Measurements from ENCODE around the gene OR10A3.
"Not testable (repeated sequence)": the region's sequence is repeated elsewhere in the genome, so short reads cannot be mapped to it uniquely, and the experiment has no call there.

OR10A3 gene, protein sequence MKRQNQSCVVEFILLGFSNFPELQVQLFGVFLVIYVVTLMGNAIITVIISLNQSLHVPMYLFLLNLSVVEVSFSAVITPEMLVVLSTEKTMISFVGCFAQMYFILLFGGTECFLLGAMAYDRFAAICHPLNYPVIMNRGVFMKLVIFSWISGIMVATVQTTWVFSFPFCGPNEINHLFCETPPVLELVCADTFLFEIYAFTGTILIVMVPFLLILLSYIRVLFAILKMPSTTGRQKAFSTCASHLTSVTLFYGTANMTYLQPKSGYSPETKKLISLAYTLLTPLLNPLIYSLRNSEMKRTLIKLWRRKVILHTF

DNA sequence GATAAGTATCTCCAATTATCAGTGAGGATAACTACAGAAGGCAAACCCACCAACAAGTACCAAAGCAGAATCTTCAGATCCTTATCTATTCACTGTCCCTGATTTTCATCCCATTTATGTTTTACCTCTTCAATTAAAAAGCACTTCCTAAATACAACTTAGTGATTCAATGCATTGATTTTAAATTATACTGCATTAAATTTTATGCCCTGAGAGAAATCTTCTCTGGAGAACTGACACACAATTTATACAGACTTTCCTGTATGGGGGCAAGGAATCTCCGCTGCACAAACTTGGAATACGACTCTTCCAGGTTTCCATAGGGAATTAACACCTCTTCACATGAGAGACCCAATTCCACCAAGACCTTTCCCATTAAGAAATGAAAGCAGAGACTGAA, at the start of gene OR10A3:
Gene OR10A3 (minus strand): TSS at position 101 of the 400 bp plus-strand sequence. CDS start 2,188 bp downstream, outside the sequence.
- no peak for DNase-seq

DNA sequence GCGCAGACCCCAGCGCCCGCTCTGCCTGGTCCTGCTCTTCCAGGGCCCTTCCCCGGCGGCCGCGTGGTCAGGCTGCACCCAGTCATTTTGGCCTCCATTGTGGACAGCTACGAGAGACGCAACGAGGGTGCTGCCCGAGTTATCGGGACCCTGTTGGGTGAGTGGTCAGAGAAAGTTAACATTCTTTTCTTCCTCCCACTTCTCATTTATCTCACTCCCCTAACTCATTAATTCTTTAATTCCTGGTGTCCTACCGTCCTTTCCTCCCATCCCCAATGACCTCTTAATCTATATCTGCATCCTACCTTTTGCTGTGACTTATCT, 46.0 kb upstream of the OR10A3 start:
- DNase-seq = not testable (repeated sequence)

DNA sequence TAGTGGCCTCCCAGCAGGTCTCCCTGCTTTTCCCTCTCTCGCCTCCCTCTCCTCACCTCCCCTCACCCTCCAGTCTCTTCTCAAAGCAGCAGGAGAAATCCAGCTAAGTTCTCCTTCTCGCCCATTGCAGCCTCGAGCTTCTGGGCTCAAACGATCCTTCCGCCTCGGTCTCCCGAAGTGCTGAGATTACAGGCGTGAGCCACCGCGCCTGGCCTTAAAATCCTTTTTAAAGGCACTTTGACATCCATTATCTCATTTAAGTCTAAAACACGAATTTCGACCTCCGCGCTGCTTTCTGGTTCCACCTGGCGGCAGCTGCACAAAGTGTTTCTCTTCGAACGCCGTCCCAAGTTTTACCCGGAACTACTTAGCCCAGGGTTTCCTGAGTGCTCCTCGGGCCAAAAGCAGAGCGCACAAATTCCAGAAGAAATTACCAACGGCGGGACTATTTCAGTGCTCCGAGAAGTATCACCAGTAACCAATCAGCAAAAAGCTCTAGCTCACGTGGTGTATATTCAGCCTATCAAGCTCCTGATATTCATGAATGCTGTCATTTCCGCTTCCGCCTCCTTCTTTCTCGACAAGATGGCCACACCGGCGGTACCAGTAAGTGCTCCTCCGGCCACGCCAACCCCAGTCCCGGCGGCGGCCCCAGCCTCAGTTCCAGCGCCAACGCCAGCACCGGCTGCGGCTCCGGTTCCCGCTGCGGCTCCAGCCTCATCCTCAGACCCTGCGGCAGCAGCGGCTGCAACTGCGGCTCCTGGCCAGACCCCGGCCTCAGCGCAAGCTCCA, 45.5 kb upstream of the OR10A3 start, which contains the start of gene EIF3F:
Gene EIF3F (plus strand): TSS at position 570 of the 792 bp plus-strand sequence. CDS start 16 bp downstream, at position 586.
- peak; percentile 89 for DNase-seq

DNA sequence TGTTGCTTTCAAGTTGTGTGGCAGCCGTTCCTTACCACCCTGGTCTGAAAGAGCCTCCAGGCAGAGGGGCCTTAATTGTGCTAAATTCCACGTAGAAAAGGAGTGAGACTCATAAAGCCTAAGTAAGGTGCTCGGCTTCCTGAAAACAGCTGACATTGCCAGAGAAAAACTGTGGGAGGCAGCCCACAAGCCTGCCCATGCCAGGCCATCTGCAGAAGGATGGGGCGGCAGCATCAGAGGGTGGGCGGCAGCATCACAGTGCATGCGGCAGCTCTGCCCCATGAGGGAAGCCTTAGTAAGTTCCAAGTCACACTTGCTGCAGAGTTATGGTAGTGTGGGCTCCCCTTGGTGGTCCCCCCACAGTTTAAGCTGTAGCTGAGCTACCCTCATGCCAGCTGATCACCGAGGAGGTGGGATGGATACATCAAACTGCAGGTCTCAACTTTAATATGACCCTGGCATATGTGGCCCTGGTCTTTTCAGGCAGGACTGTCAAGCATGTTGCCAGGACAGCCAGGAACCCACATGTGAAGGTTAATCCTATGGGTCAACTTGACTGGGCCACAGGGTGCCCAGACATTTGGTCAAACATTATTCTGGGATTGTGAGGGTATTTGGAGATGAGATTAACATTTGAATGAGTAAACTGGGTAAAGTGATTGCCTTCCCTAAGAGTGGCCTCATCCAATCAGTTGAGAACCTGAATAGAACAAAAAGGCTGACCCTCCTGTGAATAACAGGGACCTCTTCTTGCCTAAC, 42.5 kb upstream of the OR10A3 start:
- DNase-seq = no peak

DNA sequence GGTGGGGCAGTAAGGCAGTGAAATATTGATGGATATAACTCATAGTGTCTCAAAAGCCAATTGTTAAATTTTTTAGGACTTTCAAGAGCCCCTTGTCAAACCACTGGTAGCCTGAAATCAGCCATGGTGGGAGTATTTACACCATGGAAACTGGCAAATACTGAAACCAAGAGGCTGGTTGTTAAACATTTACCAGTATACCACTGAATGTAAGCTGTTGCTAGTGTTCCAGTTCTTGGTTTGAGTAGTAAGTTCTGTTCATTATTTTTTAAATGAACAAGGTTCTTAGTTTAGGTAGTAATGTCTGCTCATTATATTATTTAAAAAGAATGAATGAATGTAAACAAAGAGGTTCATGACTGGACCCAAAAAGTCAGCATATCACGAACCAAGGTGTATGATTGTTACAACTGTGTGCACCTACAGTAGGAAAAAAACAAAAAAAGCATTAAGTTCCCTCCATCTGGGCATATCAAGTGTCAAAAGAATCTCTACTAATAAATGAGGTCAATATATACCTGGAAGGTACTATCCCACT, 41.1 kb upstream of the OR10A3 start:
- no peak for DNase-seq

DNA sequence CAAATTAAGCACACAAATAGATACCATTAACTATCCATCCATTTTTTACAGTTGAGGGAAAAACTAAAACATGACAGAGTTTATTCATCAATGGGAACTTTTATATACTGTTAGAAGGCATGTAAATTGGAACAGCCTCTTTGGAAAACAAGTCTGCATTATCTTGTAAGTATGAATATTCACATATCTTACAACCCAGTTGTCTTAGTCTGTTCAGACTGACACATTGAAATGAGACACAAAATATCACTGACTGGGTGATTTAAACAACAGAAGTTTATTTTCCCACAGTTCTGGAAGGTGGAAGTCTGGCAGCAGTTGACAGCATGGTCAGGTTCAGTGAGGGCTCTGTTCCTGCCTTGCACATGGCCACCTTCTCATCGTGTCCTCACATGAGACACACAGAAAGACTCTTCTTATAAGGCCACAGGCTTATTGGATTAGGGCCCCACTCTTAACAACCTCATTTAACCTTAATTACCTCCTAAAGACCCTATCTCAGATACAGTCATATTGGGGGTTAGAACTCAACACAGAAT, 40.2 kb upstream of the OR10A3 start:
- DNase-seq = no peak

DNA sequence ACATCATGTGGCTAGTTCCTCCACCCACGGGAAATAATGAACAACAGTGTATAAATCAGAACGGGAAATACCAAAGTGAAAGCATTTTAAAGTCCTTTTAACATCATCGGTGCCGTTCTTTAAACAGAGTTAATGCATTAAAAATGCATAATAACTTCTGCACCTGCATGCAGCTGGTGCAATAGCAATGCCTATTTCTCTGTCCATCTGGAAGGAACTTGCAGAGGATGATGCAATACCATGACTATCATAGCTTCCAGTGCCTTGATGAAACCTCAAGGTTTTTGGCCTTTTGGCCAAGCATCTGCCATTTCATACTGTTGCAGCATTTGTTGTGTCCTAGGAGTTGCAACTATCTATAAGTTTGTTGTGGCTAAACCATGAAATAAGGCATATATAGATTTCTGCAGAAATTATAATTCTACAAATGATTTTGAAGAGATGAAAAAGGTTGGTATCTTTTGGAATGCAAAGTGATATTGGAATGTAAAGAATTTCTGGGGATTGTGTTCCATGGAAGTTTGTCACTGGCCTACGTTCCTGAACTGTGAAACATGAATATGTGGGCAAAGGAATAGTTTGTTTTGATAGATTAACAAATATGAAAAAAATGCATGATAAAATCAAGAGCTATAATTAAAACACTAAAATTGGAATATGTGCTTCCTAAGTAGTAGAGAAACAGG, 35.9 kb upstream of the OR10A3 start:
- no peak for DNase-seq

DNA sequence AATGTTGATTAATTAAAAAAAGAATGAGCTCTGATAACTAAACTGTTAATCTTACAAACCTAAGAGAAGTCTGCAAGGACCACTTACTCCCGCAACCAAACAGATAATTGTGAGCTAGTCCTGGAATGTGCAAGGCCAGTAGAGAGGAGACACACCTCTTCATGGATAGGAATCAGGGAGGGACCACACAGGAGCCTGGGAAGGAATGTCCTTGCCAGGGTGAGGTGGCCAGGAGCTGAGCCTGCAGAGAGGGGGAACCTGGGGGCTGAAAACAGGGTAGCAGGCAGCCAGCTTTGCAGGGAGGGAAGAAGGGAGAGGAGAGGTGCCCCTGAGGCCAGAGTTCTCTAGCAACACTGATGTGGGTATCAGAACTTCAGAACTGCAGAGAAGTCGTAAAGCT, 33.2 kb upstream of the OR10A3 start:
- no peak for DNase-seq

DNA sequence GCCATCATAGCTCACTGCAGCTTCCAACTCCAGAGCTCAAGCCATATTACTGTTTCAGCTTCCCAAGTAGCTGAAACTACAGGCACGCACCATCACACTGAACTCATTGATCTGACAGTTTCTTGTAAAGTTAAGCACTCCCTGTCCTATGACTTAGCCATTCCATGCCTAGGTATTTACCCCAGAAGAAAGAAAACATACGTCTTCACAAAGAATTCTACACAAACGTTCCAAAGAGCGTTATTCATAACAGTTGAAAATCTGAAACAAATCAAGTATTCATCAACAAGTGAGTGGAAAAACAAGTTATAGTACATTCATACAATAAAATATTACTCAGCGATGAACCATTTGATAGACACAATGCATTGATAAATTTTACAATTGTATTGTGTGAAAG, 31.5 kb upstream of the OR10A3 start:
- DNase-seq = no peak

DNA sequence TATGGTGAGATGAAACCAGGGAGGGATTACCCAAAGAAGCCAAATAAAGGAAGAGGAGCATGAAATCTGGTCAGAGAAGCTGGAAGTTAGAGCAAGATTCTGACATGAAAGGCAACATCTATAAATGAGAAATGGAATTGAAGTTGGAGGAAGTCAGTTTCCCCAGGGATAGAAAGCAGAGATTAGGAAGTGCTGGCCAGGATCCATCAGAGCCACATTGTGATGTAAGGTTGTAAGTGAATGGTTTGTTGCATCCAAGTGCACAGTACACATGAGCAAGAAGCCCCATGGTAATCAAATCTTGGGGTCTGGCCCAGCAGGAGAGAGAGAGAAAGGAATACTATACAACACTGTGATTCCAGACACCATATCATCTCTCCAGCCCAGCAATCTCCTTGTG, 30.3 kb upstream of the OR10A3 start:
- no peak for DNase-seq

DNA sequence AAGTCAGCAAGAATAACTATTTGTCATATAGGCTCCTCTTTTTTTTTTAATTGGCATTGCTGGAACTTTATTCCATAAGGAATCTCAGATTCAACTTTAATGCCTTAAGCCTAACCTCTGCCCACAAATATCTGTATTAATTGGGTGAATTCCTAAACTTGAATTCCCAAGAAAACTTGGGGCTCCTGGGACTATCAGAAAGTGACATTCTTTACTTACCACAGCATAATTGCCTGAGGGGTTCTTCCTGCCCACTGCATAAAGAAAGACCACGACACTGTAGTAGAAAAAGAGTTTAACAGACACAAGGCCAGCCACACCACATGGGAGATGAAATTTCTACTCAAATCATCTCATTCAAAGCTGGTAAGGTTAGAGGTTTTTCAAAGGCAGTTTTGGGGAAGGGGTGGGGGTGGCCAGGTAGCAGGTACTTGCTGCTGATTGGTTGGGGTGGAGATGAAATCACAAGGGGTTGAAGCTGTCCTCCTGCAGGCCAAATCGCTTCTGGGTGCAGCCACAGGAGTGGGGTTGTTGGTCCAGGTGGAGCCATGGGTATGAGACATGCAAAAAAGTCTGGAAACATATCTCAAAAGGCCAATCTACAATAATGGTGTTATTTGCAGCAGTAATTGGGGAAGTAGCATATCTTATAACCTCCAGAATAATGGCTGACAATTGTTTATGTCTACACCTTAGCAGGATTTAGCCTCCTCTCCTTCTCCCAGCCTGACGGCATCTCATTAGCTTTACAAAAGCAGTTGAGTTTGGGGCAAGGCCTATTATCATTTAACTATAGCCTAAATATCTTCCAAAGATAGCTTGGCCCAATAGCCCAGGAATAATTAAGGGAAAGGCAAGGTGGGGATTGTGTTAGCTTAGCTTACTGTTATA, 28.5 kb upstream of the OR10A3 start:
- DNase-seq = no peak

DNA sequence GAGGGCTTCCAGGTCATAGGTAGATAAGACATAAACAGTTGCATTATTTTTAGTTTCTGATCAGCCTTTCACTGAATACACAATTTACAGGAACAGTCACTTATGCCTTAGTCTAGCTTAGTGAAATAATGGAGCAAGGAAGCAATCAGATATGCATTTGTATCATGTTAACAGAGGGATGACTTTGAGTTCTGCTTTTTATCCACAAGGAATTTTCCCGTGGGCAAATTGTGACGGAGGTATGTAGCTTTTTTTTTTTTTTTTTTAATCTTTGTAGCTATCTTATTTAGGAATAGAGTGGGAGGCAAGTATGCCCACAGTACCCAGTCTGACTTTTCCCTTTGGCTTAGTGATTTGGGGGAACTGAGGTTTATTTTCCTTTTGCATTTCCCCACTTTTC, 27.2 kb upstream of the OR10A3 start:
- no peak for DNase-seq

DNA sequence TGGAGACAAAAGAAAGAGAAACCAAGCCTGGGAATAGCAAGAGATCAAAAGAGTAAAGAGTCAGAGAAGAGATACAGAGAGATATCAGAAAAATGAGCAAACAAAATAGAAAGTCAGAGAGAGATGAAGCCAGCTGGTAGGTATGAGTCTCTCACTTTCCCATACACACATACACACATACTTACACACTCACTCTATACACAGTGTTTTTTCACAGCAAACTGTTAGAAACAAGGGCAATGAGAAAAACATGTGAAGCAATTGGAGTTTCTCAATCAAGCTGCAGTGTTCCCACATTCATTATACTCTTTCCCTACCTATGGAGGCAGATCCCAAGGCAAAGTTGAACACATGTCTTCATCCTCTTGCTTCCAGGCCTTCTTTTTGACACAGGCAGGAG, 26.3 kb upstream of the OR10A3 start:
- no peak for DNase-seq

DNA sequence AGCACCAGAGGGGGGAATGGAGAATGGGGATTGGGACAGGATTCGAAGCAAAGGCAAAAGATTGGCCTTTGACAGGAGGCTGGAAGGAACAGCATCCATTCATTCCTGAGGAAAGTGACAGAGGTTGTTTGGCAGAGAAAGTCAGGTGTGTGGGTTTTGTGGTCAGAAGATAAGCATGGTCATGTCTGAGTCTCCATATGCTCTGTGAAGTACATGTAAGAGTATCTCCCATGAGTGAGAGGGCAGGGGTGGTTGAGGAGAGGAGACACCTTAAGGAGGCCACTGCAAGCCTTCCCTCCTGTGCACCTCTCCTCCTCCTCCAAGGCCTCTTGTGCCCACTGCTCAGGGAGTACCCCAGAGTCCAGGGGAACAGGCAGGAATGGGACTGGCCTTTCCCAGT, 25.6 kb upstream of the OR10A3 start:
- no peak for DNase-seq

DNA sequence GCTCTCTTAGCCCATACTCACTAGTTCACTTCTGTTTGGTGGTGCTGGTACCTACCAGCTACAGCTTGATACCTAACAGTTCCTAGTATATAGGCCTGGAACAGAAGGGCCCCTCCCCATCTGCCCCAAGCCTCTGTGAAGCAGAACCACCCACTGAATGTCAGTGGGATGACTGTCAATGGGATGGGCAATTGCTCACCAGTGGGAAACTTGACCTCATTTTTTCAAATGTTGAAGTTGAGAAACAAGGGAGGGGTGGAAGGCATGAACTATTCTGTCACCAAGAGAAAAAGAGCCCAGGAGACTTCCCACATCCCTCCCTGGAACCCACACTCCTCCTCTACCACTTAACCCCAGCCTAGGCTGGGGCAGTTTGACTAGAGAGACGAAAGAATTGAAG, 23.9 kb upstream of the OR10A3 start, which contains the start of gene NLRP10:
Gene NLRP10 (minus strand): TSS at position 62 of the 400 bp plus-strand sequence. CDS start 1,952 bp downstream, outside the sequence.
- no peak for DNase-seq

DNA sequence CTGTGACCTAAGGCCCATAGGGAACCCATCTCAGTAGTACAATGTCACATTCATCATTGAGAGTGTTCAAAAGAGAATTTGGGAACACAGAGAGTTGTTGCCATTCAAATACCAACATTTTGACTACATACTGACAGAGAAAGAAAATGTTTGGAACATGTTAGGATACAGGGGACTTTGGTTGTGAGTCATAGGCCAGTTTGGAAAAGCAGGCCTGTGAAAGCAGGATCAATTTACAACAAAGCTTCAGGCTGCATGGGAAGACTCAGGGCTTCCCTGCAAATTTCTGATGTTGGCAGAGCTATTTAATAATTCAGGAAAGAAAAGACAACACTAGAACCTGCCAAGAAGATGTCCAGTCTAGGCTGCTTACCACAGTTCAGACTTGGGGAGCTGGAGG, 23.4 kb upstream of the OR10A3 start:
- DNase-seq = no peak

DNA sequence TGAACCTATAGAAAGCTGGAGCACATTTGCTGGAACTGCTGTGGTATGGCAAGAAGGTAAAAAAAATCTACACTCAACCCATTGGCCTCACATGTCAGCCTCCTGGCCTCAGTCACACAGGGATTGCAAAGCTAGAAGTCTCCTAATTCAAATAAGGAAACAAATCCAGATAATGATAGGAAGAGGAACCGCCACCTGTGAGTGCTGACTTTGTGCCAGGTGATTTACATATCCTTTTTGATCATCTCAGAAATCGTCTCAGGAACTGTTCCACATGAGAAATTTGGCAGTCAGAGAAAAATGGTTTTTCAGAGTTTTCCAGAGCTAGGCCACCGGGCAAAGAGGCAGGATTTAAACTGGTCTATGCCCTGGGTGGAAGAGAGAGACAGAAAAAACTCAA, 22.8 kb upstream of the OR10A3 start:
- no peak for DNase-seq

DNA sequence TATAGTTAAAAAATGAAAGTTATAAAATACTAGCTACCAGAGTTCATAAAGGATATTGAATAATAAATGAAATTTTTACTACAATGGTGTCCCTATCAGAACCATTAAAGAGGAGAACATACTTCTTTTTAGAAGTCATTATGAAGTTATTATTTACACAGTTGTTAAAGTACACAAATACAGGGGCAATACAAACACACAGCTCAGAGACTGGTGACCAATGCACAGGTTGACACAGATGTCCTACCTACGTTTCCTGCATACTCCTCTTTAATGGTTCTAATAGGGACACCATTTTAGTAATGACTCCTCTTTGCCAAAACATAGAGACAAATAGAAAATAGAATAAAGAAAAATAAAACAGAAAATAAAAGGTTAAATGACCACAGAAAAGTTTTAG, 13.7 kb upstream of the OR10A3 start:
- DNase-seq = no peak

DNA sequence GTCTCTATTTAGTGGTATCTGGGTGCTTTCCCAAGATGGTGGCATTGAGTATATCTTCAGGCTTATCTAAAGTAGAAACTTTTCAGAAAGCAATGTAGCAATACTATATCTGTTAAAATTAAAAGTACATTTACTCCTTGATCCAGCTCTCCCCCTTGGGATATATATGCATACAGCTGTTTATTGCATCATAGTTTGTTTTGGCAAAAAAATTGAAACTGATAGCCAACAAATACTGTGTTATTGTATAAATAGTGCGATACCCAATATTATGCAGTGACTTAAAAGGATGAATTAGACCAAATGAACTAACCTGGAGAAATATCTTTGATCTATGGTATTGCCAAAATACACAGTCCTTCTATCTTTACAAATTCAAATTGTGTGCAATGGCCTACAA, 8.4 kb upstream of the OR10A3 start:
- no peak for DNase-seq

DNA sequence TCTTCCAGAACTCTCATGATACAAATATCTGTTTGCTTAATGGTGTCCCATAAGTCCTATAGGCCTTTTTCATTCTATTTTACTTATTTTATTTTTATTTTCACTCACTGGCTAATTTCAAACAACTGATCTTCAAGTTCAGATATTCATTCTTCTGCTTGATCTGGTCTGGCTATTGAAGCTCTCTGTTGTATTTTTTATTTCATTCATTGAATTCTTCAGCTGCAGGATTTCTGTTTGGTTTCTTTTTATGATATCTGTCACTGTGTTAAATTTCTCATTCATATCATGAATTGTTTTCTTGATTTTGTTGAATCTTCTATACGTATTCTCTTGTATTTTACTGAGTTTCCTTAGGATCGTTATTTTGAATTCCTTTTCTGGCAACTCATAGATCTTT, 2.6 kb upstream of the OR10A3 start:
- no peak for DNase-seq

DNA sequence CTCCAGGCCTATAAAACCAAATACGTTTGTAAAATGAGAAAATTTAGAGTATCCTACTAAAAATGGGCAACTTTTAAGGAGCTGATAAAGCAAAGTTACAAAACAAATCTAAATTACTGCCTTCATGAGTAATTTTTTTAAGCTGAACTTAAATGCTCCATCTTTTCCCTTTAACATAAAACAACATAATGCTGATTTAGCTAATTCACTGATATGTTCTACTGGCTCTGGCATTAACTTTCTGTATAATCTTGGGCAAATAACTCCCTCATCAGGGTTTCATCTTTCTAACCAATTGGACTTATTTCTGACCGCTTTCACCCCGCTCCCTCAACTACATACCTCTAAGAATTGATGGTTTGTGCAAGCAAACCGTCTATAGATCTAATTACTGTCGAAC, 362 bp downstream of the OR10A3 start:
- DNase-seq = no peak
